Upper lobe of right lung (tissue), 1 donor: ENCODE measurements around the gene FIGNL2. TPM values are rescaled to one million over a fixed set of nuclear protein-coding genes. Genes with fewer than 3 reads are reported as not detected.
A peak's percentile ranks its signal among the peaks of the same experiment; 100 is the strongest.

Experiments used
- ATAC-seq: fragments of 200-7000 bp; cut with Tn5 transposase; one replicate; pipeline ENCODE4 v1.9.1; 2020; ENCODE audit warnings: mild to moderate bottlenecking, moderate library complexity
- DNase-seq: peaks from one replicate; pipeline ENCODE4 v3.0.0-alpha.2; 2020
- H3K27ac ChIP-seq: fragments of 200-600 bp; one replicate; pipeline ENCODE4 v1.8.0; 2022
- H3K27me3 ChIP-seq: fragments of 200-600 bp; one replicate; pipeline ENCODE4 v1.8.0; 2022; ENCODE audit warnings: mild to moderate bottlenecking
- H3K36me3 ChIP-seq: fragments of 200-600 bp; one replicate; pipeline ENCODE4 v1.8.0; 2022
- H3K4me1 ChIP-seq: fragments of 200-600 bp; one replicate; pipeline ENCODE4 v1.8.0; 2022
- H3K4me3 ChIP-seq: fragments of 200-600 bp; one replicate; pipeline ENCODE4 v1.8.0; 2022; ENCODE audit warnings: mild to moderate bottlenecking
- H3K9me3 ChIP-seq: fragments of 200-600 bp; one replicate; pipeline ENCODE4 v1.8.0; 2022
- CTCF ChIP-seq: fragments of 200-600 bp; IDR thresholded peaks from one replicate; pipeline ENCODE4 v1.8.0; 2022; ENCODE audit warnings: antibody characterized with exemption
- intact Hi-C: fragments of 100-400 bp; cut with DNase I; formaldehyde crosslinking; loops from one replicate; pipeline ENCODE4 v1.11.0; 2022
- long read RNA-seq: library from polyadenylated mRNA; unstranded; transcript quantifications from one replicate; pipeline ENCODE4 v2.0.0, GENCODE V29; 2021
- total RNA-seq: library from RNA; stranded (reverse); fragmentation: NEBNext Ultra II Directional; extraction: Animal tissue kit (Norgen Biotek cat#: 25700); gene quantifications from one replicate; pipeline ENCODE4 v1.2.1, GENCODE V29; 2021
- donor health status: DM: no; HTN: yes; CAD: no; lungs with severe emphysema.

Gene FIGNL2, protein sequence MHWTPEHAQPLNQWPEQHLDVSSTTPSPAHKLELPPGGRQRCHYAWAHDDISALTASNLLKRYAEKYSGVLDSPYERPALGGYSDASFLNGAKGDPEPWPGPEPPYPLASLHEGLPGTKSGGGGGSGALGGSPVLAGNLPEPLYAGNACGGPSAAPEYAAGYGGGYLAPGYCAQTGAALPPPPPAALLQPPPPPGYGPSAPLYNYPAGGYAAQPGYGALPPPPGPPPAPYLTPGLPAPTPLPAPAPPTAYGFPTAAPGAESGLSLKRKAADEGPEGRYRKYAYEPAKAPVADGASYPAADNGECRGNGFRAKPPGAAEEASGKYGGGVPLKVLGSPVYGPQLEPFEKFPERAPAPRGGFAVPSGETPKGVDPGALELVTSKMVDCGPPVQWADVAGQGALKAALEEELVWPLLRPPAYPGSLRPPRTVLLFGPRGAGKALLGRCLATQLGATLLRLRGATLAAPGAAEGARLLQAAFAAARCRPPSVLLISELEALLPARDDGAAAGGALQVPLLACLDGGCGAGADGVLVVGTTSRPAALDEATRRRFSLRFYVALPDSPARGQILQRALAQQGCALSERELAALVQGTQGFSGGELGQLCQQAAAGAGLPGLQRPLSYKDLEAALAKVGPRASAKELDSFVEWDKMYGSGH
- 1.5 TPM for total RNA-seq
- long read RNA-seq, result 0 reads

DNA sequence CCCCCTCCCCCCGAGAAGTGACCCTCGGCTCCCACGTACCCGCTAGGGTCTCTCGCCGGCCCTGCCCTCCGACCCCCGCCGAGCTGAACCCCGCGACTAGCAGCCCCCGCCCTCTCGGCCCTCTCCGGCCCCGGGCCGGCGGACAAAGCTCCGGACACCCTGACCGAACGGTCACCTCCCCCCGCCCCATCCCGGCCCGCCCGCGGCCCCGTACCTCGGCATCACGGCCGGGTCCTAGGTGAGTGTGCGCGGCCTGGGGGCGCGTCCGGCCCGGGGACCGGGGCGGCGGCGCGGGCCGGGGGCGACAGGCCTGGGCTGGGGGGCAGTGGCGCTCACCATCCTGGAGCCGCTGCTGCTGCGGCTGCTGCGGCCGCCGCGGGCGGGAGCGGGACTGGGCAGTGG is at the start of gene FIGNL2:
TSS of gene FIGNL2 (minus strand) at position 393 of the 402 bp plus-strand sequence. CDS start 26,305 bp downstream, outside the sequence.
- Histone ChIP-seq H3K4me1 (peaks cover 33% of the 10 kb centered on the region), H3K9me3 (no peaks in the 10 kb centered on the region), H3K27ac (peak within 1 kb of the TSS; percentile 30)

GRCh38 chr12:51897181-51897580 is 48.7 kb upstream of the FIGNL2 start:
- H3K9me3 ChIP-seq, result no peaks in the 10 kb centered on the region
- intact Hi-C loops, result no loop called here
- no peak for TF ChIP-seq CTCF
- peak; percentile 43 for DNase-seq
- peak; percentile 29 for ATAC-seq
- peaks cover 17% of the 10 kb centered on the region for H3K4me1 ChIP-seq
- H3K27ac ChIP-seq, result peak overlapping the region; percentile 60
- no peak overlapping the region for H3K4me3 ChIP-seq
- H3K36me3 ChIP-seq, result no peaks in the 10 kb centered on the region
- no peaks in the 10 kb centered on the region for H3K27me3 ChIP-seq

More for the DNA sequence above, at the start of gene FIGNL2:
- Histone ChIP-seq H3K27me3 (peaks cover 47% of the 10 kb centered on the region), H3K4me3 (peak within 1 kb of the TSS; percentile 56), H3K36me3 (no peaks in the 10 kb centered on the region)
- TF ChIP-seq CTCF, result no peak
- intact Hi-C loops, result no loop called here
- DNase-seq, result no peak
- no peak for ATAC-seq

GRCh38 chr12:51896236-51896635 is 47.7 kb upstream of the FIGNL2 start:
- DNase-seq (peak; percentile 28), ATAC-seq (no peak)
- peak overlapping the region; percentile 30 for H3K27ac ChIP-seq

GRCh38 chr12:51895378-51896135 is 47.0 kb upstream of the FIGNL2 start:
- Histone ChIP-seq H3K27me3 (no peaks in the 10 kb centered on the region), H3K4me3 (no peak overlapping the region), H3K27ac (peak overlapping the region; percentile 30), H3K4me1 (peaks cover 17% of the 10 kb centered on the region), H3K36me3 (no peaks in the 10 kb centered on the region), H3K9me3 (no peaks in the 10 kb centered on the region)
- peak; percentile 40 for DNase-seq
- ATAC-seq, result no peak
- intact Hi-C loops, result no loop called here
- TF ChIP-seq CTCF, result no peak

More at GRCh38 chr12:51896236-51896635, 47.7 kb upstream of the FIGNL2 start:
- Histone ChIP-seq H3K4me1 (peaks cover 17% of the 10 kb centered on the region), H3K27me3 (no peaks in the 10 kb centered on the region), H3K36me3 (no peaks in the 10 kb centered on the region), H3K9me3 (no peaks in the 10 kb centered on the region), H3K4me3 (no peak overlapping the region)
- TF ChIP-seq CTCF, result no peak
- intact Hi-C loops, result no loop called here

GRCh38 chr12:51893786-51894185 is 45.3 kb upstream of the FIGNL2 start:
- Histone ChIP-seq H3K9me3 (no peaks in the 10 kb centered on the region), H3K27me3 (no peaks in the 10 kb centered on the region), H3K36me3 (no peaks in the 10 kb centered on the region), H3K4me1 (peaks cover 16% of the 10 kb centered on the region), H3K27ac (no peak overlapping the region), H3K4me3 (no peak overlapping the region)
- no peak for TF ChIP-seq CTCF
- DNase-seq, result no peak
- intact Hi-C loops, result no loop called here
- no peak for ATAC-seq
